ENCODE results near the gene SP8. TPM values are rescaled to one million over a fixed set of nuclear protein-coding genes. Genes with fewer than 3 reads are reported as not detected.

SP8 gene
- total and polyA plus RNA-seq, 9 of the 15 experiments (the other 6 are each of a cell fraction or from before 2014, with no cell fraction given) = 0.04 to 1.2 (median 0.19) TPM

DNA sequence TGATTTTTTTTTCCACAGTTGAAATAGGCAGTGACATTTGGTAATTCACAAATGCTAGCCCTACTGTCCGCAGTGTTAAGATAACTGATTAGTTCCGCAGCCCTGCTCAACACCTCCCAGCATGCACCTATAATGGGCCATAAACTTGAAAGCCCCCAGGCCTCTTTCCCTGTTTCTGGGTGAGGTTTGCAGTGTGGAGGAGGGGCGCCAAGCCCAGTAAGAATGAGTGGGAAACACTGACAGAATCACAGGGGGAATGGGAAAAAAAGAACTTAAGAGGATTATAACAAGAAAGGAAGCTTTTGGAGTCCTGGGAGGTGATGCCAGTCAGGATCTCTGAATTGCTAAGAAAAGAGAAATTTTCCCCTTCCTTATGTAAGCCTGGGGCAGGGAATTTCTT, 39.6 kb upstream of the SP8 start:
- DNase-seq (ENCODE audit: extremely low read depth in 1 of 4, low spot score in 3 of 4) (no peak), FAIRE-seq (no peak), ATAC-seq (no peak)
- Histone ChIP-seq H3K9me3 (replicated peaks; ENCODE audit: control insufficient read depth, insufficient read depth, low read depth, low read length) (no peaks in the 10 kb centered on the region), H3K4me1 (replicated peaks in 1 of 2; ENCODE audit: control insufficient read depth in 2 of 2, insufficient read depth in 2 of 2, low read length in 2 of 2) (no peaks in the 10 kb centered on the region), H3K27me3 (ENCODE audit: control insufficient read depth in 2 of 2, insufficient read depth in 2 of 2, low read length in 2 of 2) (no peaks in the 10 kb centered on the region; a peak in 2 of 5 replicates), H3K9ac (ENCODE audit: insufficient read depth in 1 of 2, low read depth in 2 of 2, low read length in 2 of 2) (no peak overlapping the region), H3K27ac (ENCODE audit: extremely low read depth, low read depth, low read length) (no peak overlapping the region), H3K79me2 (ENCODE audit: control insufficient read depth, insufficient read depth, low read length) (no peaks in the 10 kb centered on the region), H3K4me2 (ENCODE audit: insufficient read depth, low read length) (no peak overlapping the region), H4K20me1 (replicated peaks; ENCODE audit: control insufficient read depth, insufficient read depth, low read length) (no peaks in the 10 kb centered on the region), H3K36me3 (ENCODE audit: control insufficient read depth, insufficient read depth, low read length) (no peaks in the 10 kb centered on the region), H3K4me3 (no peak overlapping the region), H2AFZ (ENCODE audit: low read depth, low read length) (no peak overlapping the region; the same call in 1 of the 2 replicates), H3K9me1 (ENCODE audit: control insufficient read depth, insufficient read depth, low read length) (no peaks in the 10 kb centered on the region)
- BruUV-seq (replicated peaks) = no TSS peak
- intact Hi-C loops (cut with micrococcal nuclease) (loop anchor here (5.0 kb wide), 1 partner anchor 34 kb away; no protein-coding TSS in a partner anchor), in situ Hi-C loops (cut with MboI) (no loop called here)
- POLR2A ChIA-PET = interaction anchor here (0.6 to 1.8 kb wide), 3 partner anchors 9 to 12 kb away, joined by 3 to 5 read pairs (median 3); no protein-coding TSS in a partner anchor
- WGBS (ENCODE audit: insufficient coverage, low coverage, missing lambda C conversion rate) = 17% methylated on average over 3 of the region's 3 CpGs
- CTCF ChIA-PET (ENCODE audit: low intra/inter-chr PET ratio) = no interaction called here
- TF ChIP-seq, protein P1, sequence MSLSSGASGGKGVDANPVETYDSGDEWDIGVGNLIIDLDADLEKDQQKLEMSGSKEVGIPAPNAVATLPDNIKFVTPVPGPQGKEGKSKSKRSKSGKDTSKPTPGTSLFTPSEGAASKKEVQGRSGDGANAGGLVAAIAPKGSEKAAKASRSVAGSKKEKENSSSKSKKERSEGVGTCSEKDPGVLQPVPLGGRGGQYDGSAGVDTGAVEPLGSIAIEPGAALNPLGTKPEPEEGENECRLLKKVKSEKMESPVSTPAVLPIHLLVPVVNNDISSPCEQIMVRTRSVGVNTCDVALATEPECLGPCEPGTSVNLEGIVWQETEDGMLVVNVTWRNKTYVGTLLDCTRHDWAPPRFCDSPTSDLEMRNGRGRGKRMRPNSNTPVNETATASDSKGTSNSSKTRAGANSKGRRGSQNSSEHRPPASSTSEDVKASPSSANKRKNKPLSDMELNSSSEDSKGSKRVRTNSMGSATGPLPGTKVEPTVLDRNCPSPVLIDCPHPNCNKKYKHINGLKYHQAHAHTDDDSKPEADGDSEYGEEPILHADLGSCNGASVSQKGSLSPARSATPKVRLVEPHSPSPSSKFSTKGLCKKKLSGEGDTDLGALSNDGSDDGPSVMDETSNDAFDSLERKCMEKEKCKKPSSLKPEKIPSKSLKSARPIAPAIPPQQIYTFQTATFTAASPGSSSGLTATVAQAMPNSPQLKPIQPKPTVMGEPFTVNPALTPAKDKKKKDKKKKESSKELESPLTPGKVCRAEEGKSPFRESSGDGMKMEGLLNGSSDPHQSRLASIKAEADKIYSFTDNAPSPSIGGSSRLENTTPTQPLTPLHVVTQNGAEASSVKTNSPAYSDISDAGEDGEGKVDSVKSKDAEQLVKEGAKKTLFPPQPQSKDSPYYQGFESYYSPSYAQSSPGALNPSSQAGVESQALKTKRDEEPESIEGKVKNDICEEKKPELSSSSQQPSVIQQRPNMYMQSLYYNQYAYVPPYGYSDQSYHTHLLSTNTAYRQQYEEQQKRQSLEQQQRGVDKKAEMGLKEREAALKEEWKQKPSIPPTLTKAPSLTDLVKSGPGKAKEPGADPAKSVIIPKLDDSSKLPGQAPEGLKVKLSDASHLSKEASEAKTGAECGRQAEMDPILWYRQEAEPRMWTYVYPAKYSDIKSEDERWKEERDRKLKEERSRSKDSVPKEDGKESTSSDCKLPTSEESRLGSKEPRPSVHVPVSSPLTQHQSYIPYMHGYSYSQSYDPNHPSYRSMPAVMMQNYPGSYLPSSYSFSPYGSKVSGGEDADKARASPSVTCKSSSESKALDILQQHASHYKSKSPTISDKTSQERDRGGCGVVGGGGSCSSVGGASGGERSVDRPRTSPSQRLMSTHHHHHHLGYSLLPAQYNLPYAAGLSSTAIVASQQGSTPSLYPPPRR (CRISPR knock-in tag; IDR thresholded peaks at IDR 0.05; ENCODE audit: borderline replicate concordance) = no peak
- TF ChIP-seq BACH1 (tag; IDR thresholded peaks at IDR 0.05) (no peak), HDGF (IDR thresholded peaks at IDR 0.05) (no peak), NBN (IDR thresholded peaks at IDR 0.05; ENCODE audit: low read depth) (no peak), LEF1 (IDR thresholded peaks at IDR 0.05) (no peak), GATAD2B (IDR thresholded peaks at IDR 0.05; ENCODE audit: borderline replicate concordance) (no peak), RBM25 (IDR thresholded peaks at IDR 0.05; ENCODE audit: low read depth, low read length, severe bottlenecking) (no peak), CHD1 (IDR thresholded peaks at IDR 0.05; ENCODE audit: low read length) (no peak)
- TF ChIP-seq, protein P2, sequence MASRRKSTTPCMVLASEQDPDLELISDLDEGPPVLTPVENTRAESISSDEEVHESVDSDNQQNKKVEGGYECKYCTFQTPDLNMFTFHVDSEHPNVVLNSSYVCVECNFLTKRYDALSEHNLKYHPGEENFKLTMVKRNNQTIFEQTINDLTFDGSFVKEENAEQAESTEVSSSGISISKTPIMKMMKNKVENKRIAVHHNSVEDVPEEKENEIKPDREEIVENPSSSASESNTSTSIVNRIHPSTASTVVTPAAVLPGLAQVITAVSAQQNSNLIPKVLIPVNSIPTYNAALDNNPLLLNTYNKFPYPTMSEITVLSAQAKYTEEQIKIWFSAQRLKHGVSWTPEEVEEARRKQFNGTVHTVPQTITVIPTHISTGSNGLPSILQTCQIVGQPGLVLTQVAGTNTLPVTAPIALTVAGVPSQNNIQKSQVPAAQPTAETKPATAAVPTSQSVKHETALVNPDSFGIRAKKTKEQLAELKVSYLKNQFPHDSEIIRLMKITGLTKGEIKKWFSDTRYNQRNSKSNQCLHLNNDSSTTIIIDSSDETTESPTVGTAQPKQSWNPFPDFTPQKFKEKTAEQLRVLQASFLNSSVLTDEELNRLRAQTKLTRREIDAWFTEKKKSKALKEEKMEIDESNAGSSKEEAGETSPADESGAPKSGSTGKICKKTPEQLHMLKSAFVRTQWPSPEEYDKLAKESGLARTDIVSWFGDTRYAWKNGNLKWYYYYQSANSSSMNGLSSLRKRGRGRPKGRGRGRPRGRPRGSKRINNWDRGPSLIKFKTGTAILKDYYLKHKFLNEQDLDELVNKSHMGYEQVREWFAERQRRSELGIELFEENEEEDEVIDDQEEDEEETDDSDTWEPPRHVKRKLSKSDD (conservative IDR thresholded peaks at IDR 0.05; ENCODE audit: low read length) = no peak
- TF ChIP-seq, protein P3, sequence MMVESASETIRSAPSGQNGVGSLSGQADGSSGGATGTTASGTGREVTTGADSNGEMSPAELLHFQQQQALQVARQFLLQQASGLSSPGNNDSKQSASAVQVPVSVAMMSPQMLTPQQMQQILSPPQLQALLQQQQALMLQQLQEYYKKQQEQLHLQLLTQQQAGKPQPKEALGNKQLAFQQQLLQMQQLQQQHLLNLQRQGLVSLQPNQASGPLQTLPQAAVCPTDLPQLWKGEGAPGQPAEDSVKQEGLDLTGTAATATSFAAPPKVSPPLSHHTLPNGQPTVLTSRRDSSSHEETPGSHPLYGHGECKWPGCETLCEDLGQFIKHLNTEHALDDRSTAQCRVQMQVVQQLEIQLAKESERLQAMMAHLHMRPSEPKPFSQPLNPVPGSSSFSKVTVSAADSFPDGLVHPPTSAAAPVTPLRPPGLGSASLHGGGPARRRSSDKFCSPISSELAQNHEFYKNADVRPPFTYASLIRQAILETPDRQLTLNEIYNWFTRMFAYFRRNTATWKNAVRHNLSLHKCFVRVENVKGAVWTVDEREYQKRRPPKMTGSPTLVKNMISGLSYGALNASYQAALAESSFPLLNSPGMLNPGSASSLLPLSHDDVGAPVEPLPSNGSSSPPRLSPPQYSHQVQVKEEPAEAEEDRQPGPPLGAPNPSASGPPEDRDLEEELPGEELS (CRISPR knock-in tag; IDR thresholded peaks at IDR 0.05; ENCODE audit: borderline replicate concordance) = no peak
- TF ChIP-seq, protein P4, sequence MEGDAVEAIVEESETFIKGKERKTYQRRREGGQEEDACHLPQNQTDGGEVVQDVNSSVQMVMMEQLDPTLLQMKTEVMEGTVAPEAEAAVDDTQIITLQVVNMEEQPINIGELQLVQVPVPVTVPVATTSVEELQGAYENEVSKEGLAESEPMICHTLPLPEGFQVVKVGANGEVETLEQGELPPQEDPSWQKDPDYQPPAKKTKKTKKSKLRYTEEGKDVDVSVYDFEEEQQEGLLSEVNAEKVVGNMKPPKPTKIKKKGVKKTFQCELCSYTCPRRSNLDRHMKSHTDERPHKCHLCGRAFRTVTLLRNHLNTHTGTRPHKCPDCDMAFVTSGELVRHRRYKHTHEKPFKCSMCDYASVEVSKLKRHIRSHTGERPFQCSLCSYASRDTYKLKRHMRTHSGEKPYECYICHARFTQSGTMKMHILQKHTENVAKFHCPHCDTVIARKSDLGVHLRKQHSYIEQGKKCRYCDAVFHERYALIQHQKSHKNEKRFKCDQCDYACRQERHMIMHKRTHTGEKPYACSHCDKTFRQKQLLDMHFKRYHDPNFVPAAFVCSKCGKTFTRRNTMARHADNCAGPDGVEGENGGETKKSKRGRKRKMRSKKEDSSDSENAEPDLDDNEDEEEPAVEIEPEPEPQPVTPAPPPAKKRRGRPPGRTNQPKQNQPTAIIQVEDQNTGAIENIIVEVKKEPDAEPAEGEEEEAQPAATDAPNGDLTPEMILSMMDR (IDR thresholded peaks at IDR 0.05 in 2 of 3, conservative IDR thresholded peaks at IDR 0.05 in 1 of 3; ENCODE audit: insufficient read depth in 2 of 3, low read depth in 1 of 3, low read length in 3 of 3) = no peak
